ENCODE measurements around the gene ADCY10. TPM values are rescaled to one million over a fixed set of nuclear protein-coding genes. Genes with fewer than 3 reads are reported as not detected.
"Not testable (repeated sequence)": the region's sequence is repeated elsewhere in the genome, so short reads cannot be mapped to it uniquely, and the experiment has no call there.

Gene ADCY10
- total RNA-seq, 1 donor from 2014 or later = 1.9 TPM

GRCh38 chr1:167861664-167862381, 52.1 kb downstream of the ADCY10 start:
- no peak for DNase-seq (ENCODE audit: low spot score)

GRCh38 chr1:167860231-167860923, 53.6 kb downstream of the ADCY10 start:
- DNase-seq (ENCODE audit: low spot score) = no peak

- DNase-seq (ENCODE audit: low spot score) = no peak
Observed at GRCh38 chr1:167856711-167857418, 57.1 kb downstream of the ADCY10 start.

- DNase-seq (ENCODE audit: low spot score) = no peak
Observed at GRCh38 chr1:167854184-167854583, 59.8 kb downstream of the ADCY10 start.

GRCh38 chr1:167849666-167850065, 64.3 kb downstream of the ADCY10 start:
- DNase-seq (ENCODE audit: low spot score) = no peak

GRCh38 chr1:167842872-167843271, 71.1 kb downstream of the ADCY10 start:
- no peak for DNase-seq (ENCODE audit: low spot score)

GRCh38 chr1:167841530-167841929, 72.4 kb downstream of the ADCY10 start:
- DNase-seq (ENCODE audit: low spot score) = no peak

GRCh38 chr1:167839009-167839408, 74.9 kb downstream of the ADCY10 start:
- DNase-seq (ENCODE audit: low spot score) = no peak

GRCh38 chr1:167837326-167837725, 76.6 kb downstream of the ADCY10 start:
- no peak for DNase-seq (ENCODE audit: low spot score)

- DNase-seq (ENCODE audit: low spot score) = no peak
Observed at GRCh38 chr1:167836197-167836596, 77.7 kb downstream of the ADCY10 start.

GRCh38 chr1:167833904-167834303, 80.0 kb downstream of the ADCY10 start:
- no peak for DNase-seq (ENCODE audit: low spot score)

GRCh38 chr1:167832693-167833092, 81.2 kb downstream of the ADCY10 start:
- DNase-seq (ENCODE audit: low spot score) = no peak

GRCh38 chr1:167830668-167831067, 83.3 kb downstream of the ADCY10 start:
- not testable (repeated sequence) for DNase-seq (ENCODE audit: low spot score)

- DNase-seq (ENCODE audit: low spot score) = no peak
Observed at GRCh38 chr1:167829868-167830267, 84.1 kb downstream of the ADCY10 start.

GRCh38 chr1:167826127-167826526, 87.8 kb downstream of the ADCY10 start:
- no peak for DNase-seq (ENCODE audit: low spot score)

- DNase-seq (ENCODE audit: low spot score) = no peak
Observed at GRCh38 chr1:167825419-167826079, 88.4 kb downstream of the ADCY10 start.

GRCh38 chr1:167824163-167824794, 89.7 kb downstream of the ADCY10 start:
- DNase-seq (ENCODE audit: low spot score) = no peak

- DNase-seq (ENCODE audit: low spot score) = no peak
Observed at GRCh38 chr1:167821969-167822685, 91.8 kb downstream of the ADCY10 start.

GRCh38 chr1:167821356-167821685, 92.6 kb downstream of the ADCY10 start:
- DNase-seq (ENCODE audit: low spot score) = no peak

- DNase-seq (ENCODE audit: low spot score) = no peak
Observed at GRCh38 chr1:167820684-167821355, 93.1 kb downstream of the ADCY10 start.
